H1 (cell line): ENCODE results near the gene SFRP5. TPM values are rescaled to one million over a fixed set of nuclear protein-coding genes. Genes with fewer than 3 reads are reported as not detected.

ENCODE experiments used
- CTCF ChIA-PET: fragments of 300-600 bp; sonication (Branson Sonifier 250); formaldehyde crosslinking; loops from one replicate; lab custom pipeline; 2021; ENCODE audit not compliant: partially characterized antibody; lab: Charles Lee
- POLR2A ChIA-PET: fragments of 300-600 bp; sonication (Branson Sonifier 250); formaldehyde crosslinking; loops from one replicate; lab custom pipeline; 2021; ENCODE audit warnings: inconsistent platforms; ENCODE audit not compliant: partially characterized antibody; lab: Charles Lee
- DNase-seq, 2 experiments: peaks; one replicate each; pipeline versions ENCODE4 v3.0.0 to v3.0.0-alpha.2; 2010 to 2022; ENCODE audit warnings: low spot score in 2 of 2, low read depth in 1 of 2, mixed read lengths in 1 of 2
- FAIRE-seq: peaks from 2 replicates; lab custom pipeline; 2011; peaks lifted over from hg19 to GRCh38; lab: Jason Lieb, UNC
- H2AFZ ChIP-seq: 2 replicates; pipeline ENCODE4 v1.8.1; 2012; ENCODE audit warnings: low read length, inconsistent platforms
- H2AK5ac ChIP-seq: 2 replicates; pipeline ENCODE4 v1.6.1; 2013; ENCODE audit warnings: low read depth, low read length
- H2BK120ac ChIP-seq: replicated peaks from 2 replicates; pipeline ENCODE3; 2013; ENCODE audit warnings: low read depth, low read length, inconsistent platforms
- H2BK12ac ChIP-seq: 2 replicates; pipeline ENCODE4 v1.6.1; 2013; ENCODE audit warnings: low read depth, low read length
- H2BK15ac ChIP-seq: 2 replicates; pipeline ENCODE4 v1.6.1; 2013; ENCODE audit warnings: low read length
- H2BK20ac ChIP-seq: 2 replicates; pipeline ENCODE4 v1.6.1; 2013; ENCODE audit warnings: low read length
- H2BK5ac ChIP-seq: 2 replicates; pipeline ENCODE4 v1.6.1; 2013; ENCODE audit warnings: low read depth, low read length
- H3K14ac ChIP-seq: 2 replicates; pipeline ENCODE4 v1.6.1; 2013; ENCODE audit warnings: inconsistent platforms; ENCODE audit not compliant: insufficient read length
- H3K18ac ChIP-seq: 2 replicates; pipeline ENCODE4 v1.6.1; 2013; ENCODE audit warnings: low read length; ENCODE audit errors: extremely low read depth
- H3K23ac ChIP-seq: 2 replicates; pipeline ENCODE4 v1.6.1; 2013; ENCODE audit warnings: inconsistent platforms; ENCODE audit not compliant: insufficient read length
- H3K23me2 ChIP-seq: 2 replicates; pipeline ENCODE4 v1.6.1; 2013; ENCODE audit warnings: low read depth, low read length
- H3K27ac ChIP-seq: 2 replicates; pipeline ENCODE4 v1.6.1; 2011; ENCODE audit warnings: low read depth, low read length, inconsistent platforms
- H3K27me3 ChIP-seq, 4 experiments: replicated peaks in 1 of 4; 1 replicate in 1 of 4; 2 replicates in 3 of 4; pipeline versions ENCODE4 v1.6.1 to v1.8.1; 2011 to 2013; ENCODE audit warnings: low read length in 3 of 4, mild to moderate bottlenecking in 3 of 4, inconsistent platforms in 2 of 4, mixed read lengths in 2 of 4, moderate library complexity in 1 of 4; ENCODE audit not compliant: control insufficient read depth in 3 of 4, insufficient read depth in 3 of 4; ENCODE audit errors: extremely low read depth in 1 of 4
- H3K36me3 ChIP-seq, 4 experiments: 2 replicates each; pipeline versions ENCODE4 v1.6.1 to v1.8.1; 2011 to 2013; ENCODE audit warnings: mild to moderate bottlenecking in 4 of 4, low read length in 3 of 4, moderate library complexity in 2 of 4, control low read depth in 1 of 4, inconsistent platforms in 1 of 4; ENCODE audit not compliant: insufficient read depth in 4 of 4, control insufficient read depth in 2 of 4
- H3K4ac ChIP-seq: replicated peaks from 2 replicates; pipeline ENCODE3; 2013; ENCODE audit warnings: low read length, low read depth, mixed read lengths, inconsistent platforms; ENCODE audit not compliant: insufficient read length
- H3K4me1 ChIP-seq, 4 experiments: replicated peaks in 1 of 4; 1 replicate in 1 of 4; 2 replicates in 3 of 4; pipeline versions ENCODE4 v1.6.1 to v1.8.1; 2011 to 2013; ENCODE audit warnings: low read length in 3 of 4, inconsistent platforms in 2 of 4, mixed read lengths in 1 of 4; ENCODE audit not compliant: insufficient read depth in 4 of 4, control insufficient read depth in 3 of 4
- H3K4me2 ChIP-seq, 2 experiments: 2 replicates each; pipeline versions ENCODE4 v1.6.1 to v1.8.1; 2011 to 2013; ENCODE audit warnings: low read depth in 2 of 2, low read length in 2 of 2, control low read depth in 1 of 2, inconsistent platforms in 1 of 2, mild to moderate bottlenecking in 1 of 2; ENCODE audit not compliant: insufficient read depth in 1 of 2
- H3K4me3 ChIP-seq, 4 experiments: fragments of 200-600, 300-600 bp in 1 of 4; sonication (generic), shearing (Covaris generic), sonication (Bioruptor Twin) in 1 of 4; 2 replicates each; pipeline versions ENCODE4 v1.5.1 to v1.8.1; 2011 to 2016; ENCODE audit warnings: low read length in 4 of 4, low read depth in 3 of 4, control low read depth in 2 of 4, inconsistent platforms in 2 of 4, mild to moderate bottlenecking in 2 of 4, mixed read lengths in 1 of 4, moderate library complexity in 1 of 4; ENCODE audit not compliant: insufficient read depth in 2 of 4; ENCODE audit errors: extremely low read depth in 1 of 4
- H3K56ac ChIP-seq: replicated peaks from 2 replicates; pipeline ENCODE3; 2013; ENCODE audit warnings: low read depth, mild to moderate bottlenecking, mixed read lengths, low read length, inconsistent platforms; ENCODE audit not compliant: insufficient read length
- H3K79me1 ChIP-seq: 2 replicates; pipeline ENCODE4 v1.6.1; 2013; ENCODE audit warnings: low read depth, low read length, control low read depth
- H3K79me2 ChIP-seq, 2 experiments: 2 replicates each; pipeline versions ENCODE4 v1.6.1 to v1.8.1; 2012 to 2013; ENCODE audit warnings: low read length in 2 of 2, mild to moderate bottlenecking in 2 of 2, inconsistent platforms in 1 of 2; ENCODE audit not compliant: insufficient read depth in 2 of 2, control insufficient read depth in 1 of 2
- H3K9ac ChIP-seq, 4 experiments: replicated peaks in 1 of 4; 1 replicate in 1 of 4; 2 replicates in 3 of 4; pipeline versions ENCODE4 v1.6.1 to v1.8.1; 2011 to 2013; ENCODE audit warnings: low read depth in 3 of 4, low read length in 3 of 4, control low read depth in 2 of 4, mild to moderate bottlenecking in 2 of 4, moderate library complexity in 2 of 4, inconsistent platforms in 1 of 4; ENCODE audit errors: extremely low read depth in 1 of 4
- H3K9me3 ChIP-seq, 2 experiments: 2 replicates each; pipeline versions ENCODE4 v1.6.1 to v1.8.1; 2012 to 2013; ENCODE audit warnings: mild to moderate bottlenecking in 2 of 2, moderate library complexity in 2 of 2, control low read depth in 1 of 2, inconsistent platforms in 1 of 2, low read depth in 1 of 2, low read length in 1 of 2, mixed read lengths in 1 of 2; ENCODE audit not compliant: insufficient read depth in 2 of 2
- H4K20me1 ChIP-seq, 2 experiments: replicated peaks in 1 of 2; 2 replicates each; pipeline versions ENCODE3 to v1.8.1; 2011 to 2013; ENCODE audit warnings: inconsistent platforms in 2 of 2, low read length in 2 of 2, mild to moderate bottlenecking in 1 of 2; ENCODE audit not compliant: insufficient read depth in 2 of 2, control insufficient read depth in 1 of 2
- H4K5ac ChIP-seq: 2 replicates; pipeline ENCODE4 v1.6.1; 2013; ENCODE audit warnings: low read length, low read depth, mixed read lengths, inconsistent platforms; ENCODE audit not compliant: insufficient read length
- H4K8ac ChIP-seq: 2 replicates; pipeline ENCODE4 v1.8.0; 2013; ENCODE audit warnings: mild to moderate bottlenecking, moderate library complexity, low read length, inconsistent platforms; ENCODE audit not compliant: insufficient read depth; ENCODE audit errors: extremely low read depth
- H4K91ac ChIP-seq: replicated peaks from 2 replicates; pipeline ENCODE3; 2013; ENCODE audit warnings: low read length, mixed read lengths, inconsistent platforms; ENCODE audit not compliant: insufficient read length
- BRCA1 ChIP-seq: IDR thresholded peaks from 2 replicates; pipeline ENCODE4 v1.6.1; 2012; ENCODE audit warnings: low read depth, low read length, improper control_type of control experiment
- CBX8 ChIP-seq: fragments of 300-800, 300-1000 bp; sonication (generic); IDR thresholded peaks from 2 replicates; pipeline ENCODE4 v1.7.1; 2016; ENCODE audit warnings: low read depth, low read length, borderline replicate concordance
- CEBPB ChIP-seq: IDR thresholded peaks from 2 replicates; pipeline ENCODE4 v1.6.1; 2012; ENCODE audit warnings: low read depth, low read length
- CHD1 ChIP-seq: IDR thresholded peaks from 2 replicates; pipeline ENCODE4 v1.6.1; 2012; ENCODE audit warnings: low read depth, low read length, improper control_type of control experiment
- CHD2 ChIP-seq: IDR thresholded peaks from 2 replicates; pipeline ENCODE4 v1.6.1; 2012; ENCODE audit warnings: low read length, improper control_type of control experiment
- MAFK ChIP-seq: IDR thresholded peaks from 2 replicates; pipeline ENCODE4 v1.6.1; 2012; ENCODE audit warnings: low read depth, mild to moderate bottlenecking, improper control_type of control experiment, low read length
- SAP30 ChIP-seq: fragments of 300-600 bp; sonication (generic); IDR thresholded peaks from 2 replicates; pipeline ENCODE4 v1.7.1; 2012; ENCODE audit warnings: low read length, moderate library complexity, mild to moderate bottlenecking, inconsistent platforms; ENCODE audit not compliant: insufficient read depth, insufficient replicate concordance
- SP4 ChIP-seq: IDR thresholded peaks from 2 replicates; pipeline ENCODE4 v1.6.1; 2012; ENCODE audit warnings: low read length, inconsistent platforms
- TAF1 ChIP-seq: IDR thresholded peaks from 2 replicates; pipeline ENCODE4 v1.6.1; 2011; ENCODE audit warnings: mild to moderate bottlenecking, low read depth, low read length
- TBP ChIP-seq: IDR thresholded peaks from 2 replicates; pipeline ENCODE4 v1.6.1; 2011; ENCODE audit warnings: low read depth, low read length, improper control_type of control experiment
- WGBS, 2 experiments: shearing (Covaris generic) in 1 of 2; methylation state at CpG; one replicate each; pipeline versions ENCODE4 v1.1.6 to v1.1.7; 2013 to 2015; ENCODE audit warnings: low lambda C conversion rate in 2 of 2, mixed read lengths in 2 of 2, inconsistent platforms in 1 of 2, low coverage in 1 of 2, missing lambda C conversion rate in 1 of 2; ENCODE audit not compliant: insufficient replicate concordance in 2 of 2, insufficient coverage in 1 of 2, insufficient read length in 1 of 2; ENCODE audit errors: extremely low coverage in 1 of 2, missing lambda C conversion rate in 1 of 2; 5-methylcytosine and 5-hydroxymethylcytosine counted together
- polyA plus RNA-seq, 7 experiments: library from polyadenylated mRNA; depleted of rRNA in 3 of 7; stranded (reverse) in 5 of 7; unstranded in 2 of 7; fragments of >200 nt in 5 of 7; fragments of 200-250 nt in 2 of 7; gene quantifications; 1 replicate in 5 of 7; 2 replicates in 1 of 7; 4 replicates in 1 of 7; pipeline versions ENCODE4 v1.2.1 to v1.2.3, GENCODE V29; 2011 to 2013; ENCODE audit warnings: missing spikeins in 2 of 7, mixed read lengths in 2 of 7
- total RNA-seq: library from RNA; stranded (reverse); fragmentation: NEBNext Ultra II Directional; extraction: Animal tissue kit (Norgen Biotek cat#: 25700); gene quantifications from 2 replicates; pipeline ENCODE4 v1.2.1, GENCODE V29; 2021
- TF ChIP-seq, protein P1 (sequence below): IDR thresholded peaks from 2 replicates; pipeline ENCODE4 v1.6.1; 2011; ENCODE audit warnings: low read depth, mild to moderate bottlenecking, low read length; ENCODE audit not compliant: insufficient read depth
- TF ChIP-seq, protein P2 (sequence below): IDR thresholded peaks from 2 replicates; pipeline ENCODE4 v1.6.1; 2012; ENCODE audit warnings: low read length, inconsistent platforms

The SFRP5 gene
- total and polyA plus RNA-seq, 2 of the 8 experiments (the other 6 are each of a cell fraction or from before 2014, with no cell fraction given) = 3.9 to 5.9 TPM

DNA sequence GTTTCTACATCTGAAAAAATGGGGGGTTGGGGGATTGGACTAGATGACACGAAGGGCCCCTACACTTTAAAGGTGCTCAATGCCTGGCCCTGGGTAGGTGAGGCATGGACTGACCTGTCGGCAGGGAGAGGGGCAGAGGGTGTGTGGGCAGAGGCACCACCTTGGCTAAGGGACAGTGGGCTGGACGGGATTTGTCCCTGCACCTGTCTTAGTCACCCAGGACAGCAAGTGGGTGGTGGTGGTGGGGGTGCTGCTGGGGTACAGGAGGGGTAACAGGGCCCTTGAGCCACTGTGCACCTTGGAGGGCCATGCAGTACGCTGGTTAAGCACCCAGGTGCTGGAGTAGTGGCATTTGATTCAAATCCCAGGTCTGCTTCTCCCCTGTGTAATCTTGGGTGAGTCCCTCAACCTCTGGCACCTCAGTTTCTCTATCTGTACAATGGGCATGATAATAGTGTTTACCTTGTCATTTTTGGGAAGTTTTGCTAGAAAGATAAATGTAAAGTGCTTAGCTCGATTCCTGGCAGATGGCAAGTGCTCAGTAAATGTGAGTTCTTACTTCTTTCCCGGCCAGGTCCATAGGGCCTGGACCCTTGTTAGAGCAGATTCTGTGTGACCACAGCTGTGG lies 18.1 kb upstream of the SFRP5 start:
- H3K27ac ChIP-seq = no peak overlapping the region
- H3K14ac ChIP-seq = no peak overlapping the region
- H2BK120ac ChIP-seq = no peak overlapping the region
- no peaks in the 10 kb centered on the region for H3K23me2 ChIP-seq
- H2BK15ac ChIP-seq = no peak overlapping the region; the same call in 1 of the 2 replicates
- H3K4ac ChIP-seq = no peak overlapping the region
- H4K5ac ChIP-seq = no peak overlapping the region
- no peak overlapping the region for H3K23ac ChIP-seq
- ChIA-PET CTCF (interaction anchor here (0.6 to 15.1 kb wide), 13 partner anchors 9 to 251 kb away, joined by 3 to 236 read pairs (median 5); no protein-coding TSS in a partner anchor), POLR2A (no interaction called here)
- no peak overlapping the region for H3K9ac ChIP-seq
- no peak overlapping the region for H4K8ac ChIP-seq
- H2AFZ ChIP-seq = no peak overlapping the region
- DNase-seq (no peak), FAIRE-seq (no peak)
- H3K56ac ChIP-seq = no peak overlapping the region
- no peak overlapping the region for H3K18ac ChIP-seq
- no peak overlapping the region; the same call in 1 of the 2 replicates for H2AK5ac ChIP-seq
- peaks cover 0 to 1% of the 10 kb centered on the region in 2 experiments for H4K20me1 ChIP-seq
- H3K4me2 ChIP-seq = no peak overlapping the region
- no peaks in the 10 kb centered on the region for H3K79me1 ChIP-seq
- 80% methylated on average over 5 of the region's 6 CpGs; no CpG with 5 or more reads in 1 of the 2 experiments for WGBS, 2 experiments
- H2BK5ac ChIP-seq = no peak overlapping the region
- H2BK12ac ChIP-seq = no peak overlapping the region
- no peaks in the 10 kb centered on the region for H3K79me2 ChIP-seq
- no peak overlapping the region for H2BK20ac ChIP-seq
- no peaks in the 10 kb centered on the region for H3K36me3 ChIP-seq
- H4K91ac ChIP-seq = no peak overlapping the region
- H3K27me3 ChIP-seq = no peaks in the 10 kb centered on the region
- H3K9me3 ChIP-seq = no peaks in the 10 kb centered on the region
- no peak overlapping the region for H3K4me3 ChIP-seq
- peaks cover 0 to 5% (median 2%) of the 10 kb centered on the region in 4 experiments; a peak in 3 of 7 replicates for H3K4me1 ChIP-seq
- TF ChIP-seq CHD1 (no peak), BRCA1 (no peak), TAF1 (no peak), SAP30 (no peak), MAFK (no peak), CHD2 (no peak), SP4 (no peak), TBP (no peak), CBX8 (no peak), CEBPB (no peak)
- TF ChIP-seq, protein P1, sequence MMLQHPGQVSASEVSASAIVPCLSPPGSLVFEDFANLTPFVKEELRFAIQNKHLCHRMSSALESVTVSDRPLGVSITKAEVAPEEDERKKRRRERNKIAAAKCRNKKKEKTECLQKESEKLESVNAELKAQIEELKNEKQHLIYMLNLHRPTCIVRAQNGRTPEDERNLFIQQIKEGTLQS = no peak
- TF ChIP-seq, protein P2, sequence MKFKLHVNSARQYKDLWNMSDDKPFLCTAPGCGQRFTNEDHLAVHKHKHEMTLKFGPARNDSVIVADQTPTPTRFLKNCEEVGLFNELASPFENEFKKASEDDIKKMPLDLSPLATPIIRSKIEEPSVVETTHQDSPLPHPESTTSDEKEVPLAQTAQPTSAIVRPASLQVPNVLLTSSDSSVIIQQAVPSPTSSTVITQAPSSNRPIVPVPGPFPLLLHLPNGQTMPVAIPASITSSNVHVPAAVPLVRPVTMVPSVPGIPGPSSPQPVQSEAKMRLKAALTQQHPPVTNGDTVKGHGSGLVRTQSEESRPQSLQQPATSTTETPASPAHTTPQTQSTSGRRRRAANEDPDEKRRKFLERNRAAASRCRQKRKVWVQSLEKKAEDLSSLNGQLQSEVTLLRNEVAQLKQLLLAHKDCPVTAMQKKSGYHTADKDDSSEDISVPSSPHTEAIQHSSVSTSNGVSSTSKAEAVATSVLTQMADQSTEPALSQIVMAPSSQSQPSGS = no peak
